GM21360 (cell line): ENCODE data around the gene HLTF.

Source experiments
- ATAC-seq: cut with Tn5 transposase; IDR thresholded peaks from one replicate; pipeline ENCODE4 v1.9.1; 2021; ENCODE audit warnings: mild to moderate bottlenecking, moderate library complexity; ENCODE audit not compliant: unreplicated experiment

Gene HLTF

DNA sequence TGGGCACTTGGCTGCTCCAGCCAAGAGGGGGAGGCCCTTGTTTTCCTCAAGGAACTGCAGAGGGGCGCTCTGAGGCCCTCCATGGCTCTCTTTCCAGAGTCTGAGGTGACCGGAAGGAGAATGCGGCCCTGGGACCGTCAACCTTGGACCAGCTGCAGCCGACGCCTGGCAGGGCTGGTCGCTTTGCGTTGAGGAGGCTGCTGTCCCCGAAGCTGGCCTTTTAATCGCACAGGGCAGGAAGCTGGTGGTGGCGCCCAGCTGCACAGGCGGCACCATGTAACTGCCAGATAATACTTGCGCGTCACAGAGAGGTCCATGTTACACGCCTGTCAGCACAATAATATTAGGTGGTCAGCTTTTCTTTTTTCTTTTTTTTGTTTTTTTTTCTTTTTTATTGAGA, 875 bp upstream of the HLTF start:
- no peak for ATAC-seq

- peak; percentile 36 for ATAC-seq
These were observed 503 bp downstream of the HLTF start for GRCh38 chr3:149085828-149086231.

- no peak for ATAC-seq
These were observed 4.6 kb downstream of the HLTF start for GRCh38 chr3:149081772-149082171.

DNA sequence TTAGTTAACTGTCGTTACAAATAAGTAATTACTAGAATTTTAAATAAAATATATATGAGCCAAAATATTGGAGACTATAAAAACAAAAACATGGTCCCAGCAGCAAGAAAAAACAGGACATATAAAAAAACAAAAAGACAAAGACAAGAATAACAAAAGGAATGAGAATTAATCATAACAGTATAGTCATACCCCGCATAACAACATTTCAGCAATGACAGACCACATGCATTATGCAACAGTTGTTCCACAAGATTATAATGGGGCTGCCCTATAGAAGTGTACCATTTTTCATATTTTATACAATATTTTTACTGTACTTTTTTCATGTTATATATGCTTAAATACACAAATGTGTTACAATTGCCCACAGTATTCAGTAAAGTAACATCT, 5.6 kb downstream of the HLTF start:
- ATAC-seq, result no peak

DNA sequence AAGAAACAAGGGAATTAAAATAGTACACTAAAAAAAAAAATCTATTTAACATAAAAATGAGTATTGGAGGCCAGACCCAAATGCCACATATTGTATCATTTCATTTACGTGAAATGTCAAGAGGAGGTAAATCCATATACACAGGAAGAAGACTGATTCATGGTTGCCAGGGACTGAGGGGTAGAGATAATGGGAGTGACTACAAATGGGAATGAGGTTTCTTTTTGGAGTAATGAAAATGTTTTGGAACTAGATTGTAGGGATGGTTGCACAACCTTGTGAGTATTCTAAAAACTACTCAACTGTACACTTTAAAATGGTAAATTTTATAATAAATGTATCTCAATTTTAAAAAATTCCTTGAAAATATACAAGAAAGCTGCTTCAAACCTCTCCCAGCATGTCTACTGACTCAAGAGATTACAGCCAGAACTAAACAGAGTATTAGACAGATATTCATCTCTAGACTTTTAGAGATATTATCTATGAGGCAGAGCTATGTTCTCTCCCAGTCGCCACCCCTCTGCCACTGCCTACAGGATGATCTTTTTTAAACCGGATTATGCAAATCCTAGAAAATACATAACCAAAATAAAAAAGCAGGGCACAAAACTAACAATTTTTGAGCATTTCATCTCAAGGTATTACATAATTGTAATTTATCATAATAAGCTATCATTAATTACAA, 6.2 kb downstream of the HLTF start:
- no peak for ATAC-seq

DNA sequence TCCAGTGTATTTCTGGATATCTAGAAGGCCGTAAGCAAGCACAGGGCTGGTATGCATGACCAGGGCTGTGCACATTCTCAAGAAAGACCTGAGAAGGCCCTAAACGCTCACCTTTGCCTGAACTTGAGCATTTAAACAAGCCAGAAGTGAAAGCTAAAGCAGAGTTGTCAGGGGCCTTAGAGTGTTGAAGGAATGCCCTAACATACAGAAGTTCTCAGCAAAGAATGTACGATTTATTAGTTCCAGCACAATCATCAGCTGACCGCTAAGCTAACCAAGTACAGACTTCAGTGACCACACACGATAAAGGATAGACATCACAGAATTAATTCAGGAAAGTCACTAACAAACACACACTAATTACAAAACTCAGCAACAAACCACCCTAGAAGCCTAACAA, 8.7 kb downstream of the HLTF start:
- ATAC-seq, result no peak

- ATAC-seq, result no peak
These were observed 18.4 kb downstream of the HLTF start for GRCh38 chr3:149067883-149068282.

GRCh38 chr3:149061776-149062175, 24.6 kb downstream of the HLTF start:
- no peak for ATAC-seq

GRCh38 chr3:149058602-149059001, 27.7 kb downstream of the HLTF start:
- ATAC-seq, result no peak

- ATAC-seq, result no peak
These were observed 28.1 kb downstream of the HLTF start for GRCh38 chr3:149058198-149058597.

- no peak for ATAC-seq
These were observed 30.8 kb downstream of the HLTF start for GRCh38 chr3:149055575-149055974.

GRCh38 chr3:149044339-149045083, 41.8 kb downstream of the HLTF start:
- ATAC-seq, result no peak

DNA sequence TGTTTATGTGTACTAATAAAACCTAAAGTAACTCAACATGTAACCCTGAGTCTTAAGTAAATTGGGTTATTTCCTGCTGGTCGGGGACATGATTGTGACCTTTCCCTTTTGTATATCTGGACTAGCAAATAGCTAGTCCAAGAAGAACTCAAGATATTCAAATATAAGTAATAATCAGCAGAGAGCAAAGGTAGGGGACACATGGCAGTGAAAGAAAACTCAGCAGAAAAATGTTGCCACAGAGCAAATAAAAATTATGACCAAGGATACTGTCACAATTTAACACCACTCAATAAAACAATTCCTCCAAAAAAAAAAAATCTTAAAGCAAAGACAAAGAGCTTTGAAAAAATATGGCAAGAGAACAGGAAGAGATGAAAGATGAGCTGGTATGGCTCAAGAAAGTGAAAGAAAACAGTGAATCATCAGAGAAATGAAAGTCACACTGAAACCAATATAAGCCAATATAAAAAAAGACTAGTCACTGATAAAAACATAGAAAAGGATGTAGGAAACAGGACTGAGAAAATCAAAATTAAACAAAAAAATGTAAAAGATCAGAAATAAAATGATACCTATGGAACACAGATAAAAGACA, 43.4 kb downstream of the HLTF start:
- peak; percentile 88 for ATAC-seq

- no peak for ATAC-seq
These were observed 48.0 kb downstream of the HLTF start for GRCh38 chr3:149038322-149038721.

- ATAC-seq, result no peak
These were observed 48.6 kb downstream of the HLTF start for GRCh38 chr3:149037684-149038083.

DNA sequence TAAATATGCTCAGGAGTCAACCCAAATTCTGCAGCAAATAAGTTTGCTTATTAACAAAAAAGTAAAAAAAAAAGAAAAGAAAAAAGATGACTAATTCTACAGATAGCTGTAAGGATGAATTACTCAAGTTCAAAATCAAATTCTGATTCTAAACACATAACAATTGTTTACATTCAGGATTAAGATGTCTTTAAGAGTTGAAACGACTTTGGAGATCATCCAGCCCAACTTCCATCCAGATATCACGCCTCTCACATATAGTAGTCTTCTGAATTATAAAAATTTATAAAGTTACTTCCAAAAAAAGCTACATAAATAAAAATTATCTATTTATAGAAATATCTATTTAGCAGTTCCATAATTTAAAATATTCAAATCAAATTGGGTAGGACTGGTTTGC, 55.2 kb downstream of the HLTF start:
- ATAC-seq, result no peak

- no peak for ATAC-seq
These were observed 59.6 kb downstream of the HLTF start for GRCh38 chr3:149026718-149027117.

- ATAC-seq, result no peak
These were observed 62.4 kb downstream of the HLTF start for GRCh38 chr3:149023951-149024350.

DNA sequence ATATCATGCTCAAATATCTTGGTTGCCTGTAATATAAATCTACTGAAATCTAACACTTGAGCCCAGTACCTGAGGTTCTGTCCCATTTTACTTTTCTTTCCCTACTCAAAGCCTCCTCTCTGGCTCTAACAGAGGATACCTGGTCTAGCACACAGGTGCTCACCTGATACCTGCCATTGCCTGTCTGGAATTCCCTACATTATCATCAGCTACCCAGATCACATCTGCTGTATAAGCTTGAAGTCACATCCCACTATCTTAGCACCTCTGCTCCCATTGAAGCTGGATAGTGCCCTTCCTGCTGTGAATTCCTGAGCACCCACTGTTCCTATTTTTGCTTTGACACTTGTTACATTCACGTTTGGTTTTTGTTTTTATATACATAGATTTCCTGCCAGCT, 64.5 kb downstream of the HLTF start:
- no peak for ATAC-seq

GRCh38 chr3:149020839-149021252, 65.5 kb downstream of the HLTF start:
- no peak for ATAC-seq

DNA sequence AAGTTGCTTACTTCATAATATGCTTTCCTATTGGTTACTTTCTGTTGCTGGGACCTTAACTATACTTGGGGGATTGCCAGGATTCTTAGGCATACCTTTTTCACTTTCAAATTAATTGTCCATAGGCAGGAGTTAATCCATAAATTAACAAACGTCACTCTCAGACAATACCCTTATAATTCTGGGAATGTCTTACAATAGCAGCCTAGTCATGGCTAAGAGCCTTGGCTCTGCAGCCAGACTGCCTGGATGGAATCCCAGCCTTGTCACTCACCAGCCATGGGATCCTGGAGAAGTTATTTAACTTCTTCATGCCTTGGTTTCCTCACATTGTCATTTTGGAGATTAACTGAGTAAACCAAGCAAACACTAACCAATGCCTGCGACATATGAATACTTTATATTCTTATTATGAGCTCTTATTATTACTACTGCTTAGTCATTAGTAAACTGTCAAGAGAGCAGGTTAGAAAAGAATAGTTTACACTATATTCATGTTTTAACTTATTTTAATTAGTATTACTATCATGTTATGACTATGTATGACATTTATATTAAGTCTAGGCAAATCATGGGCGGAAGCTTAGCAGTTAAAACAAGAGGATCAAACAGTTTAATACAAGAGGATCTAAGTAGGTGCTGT, 66.0 kb downstream of the HLTF start:
- ATAC-seq, result no peak

GRCh38 chr3:149019580-149019979, 66.8 kb downstream of the HLTF start:
- ATAC-seq, result no peak
